Heart left ventricle (tissue), 13 donors: Measurements from ENCODE around the gene PJA1.

Source experiments
- POLR2A ChIP-seq, 2 donors: fragments of 450-650 bp; IDR thresholded peaks; one replicate each; pipeline ENCODE4 v1.6.1; 2017; ENCODE audit warnings: antibody characterized with exemption in 2 of 2, mild to moderate bottlenecking in 2 of 2, moderate library complexity in 2 of 2
- TF ChIP-seq, protein P1 (sequence below), 12 donors: fragments of 200-600 bp; sonication (generic) in 4 of 12; IDR thresholded peaks; one replicate each; pipeline versions ENCODE4 v1.5.0 to v1.8.0; 2018 to 2022; ENCODE audit warnings: antibody characterized with exemption in 12 of 12, mild to moderate bottlenecking in 5 of 12
- donor health status: ischemic (EF 13 %, LVEDD 7.1; RV severe dilation, severe dysfunction).
- donor health status: DM: no; HTN: yes; CAD: no.
- donor health status: DM: no; HTN: no; CAD: no.
- donor health status: ischemic (EF 25% LVEDD 6.9; RV normal size, moderate dysfunction).
- donor health status: ischemic (EF 25% LVEDD 5.7; RV mildly dilated, moderate dysfunction).
- donor health status: ischemic (EF 35%, LVEDD 5.7; RV mildly dilated, moderate dysfunction).
- donor health status: nonischemic (EF 11% LVEDD 7.7; RV severe dilation, severe dysfunction).
- donor health status: DM: yes; HTN: yes; CAD: no.
- donor health status: PGD.
- donor health status: ischemic (EF 29% LVEDD 5.4; RV normal size, mild dysfunction).
- donor health status: nonischemic (EF 23%, LVEDD 6.1; RV moderate dilation, normal function).

DNA sequence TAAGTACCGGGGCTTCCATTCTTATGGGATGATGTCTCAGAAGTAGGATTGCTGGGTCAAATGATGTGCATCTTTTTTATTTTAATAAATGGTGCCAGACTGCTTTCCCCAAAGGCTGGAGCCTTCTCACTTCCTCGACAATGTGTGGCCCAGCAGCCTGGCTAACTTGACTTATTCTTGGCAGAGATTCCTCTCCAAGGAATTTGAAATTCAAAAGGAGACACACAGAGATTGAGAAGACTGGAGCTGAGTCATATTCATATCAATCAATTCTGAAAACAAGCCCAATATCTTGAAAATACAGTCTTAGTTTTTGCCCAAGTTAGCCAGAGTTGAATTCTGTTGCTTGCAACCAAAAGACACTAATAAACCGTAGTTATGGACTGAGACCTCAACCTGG is 10.8 kb upstream of the PJA1 start:
- TF ChIP-seq, protein P1, sequence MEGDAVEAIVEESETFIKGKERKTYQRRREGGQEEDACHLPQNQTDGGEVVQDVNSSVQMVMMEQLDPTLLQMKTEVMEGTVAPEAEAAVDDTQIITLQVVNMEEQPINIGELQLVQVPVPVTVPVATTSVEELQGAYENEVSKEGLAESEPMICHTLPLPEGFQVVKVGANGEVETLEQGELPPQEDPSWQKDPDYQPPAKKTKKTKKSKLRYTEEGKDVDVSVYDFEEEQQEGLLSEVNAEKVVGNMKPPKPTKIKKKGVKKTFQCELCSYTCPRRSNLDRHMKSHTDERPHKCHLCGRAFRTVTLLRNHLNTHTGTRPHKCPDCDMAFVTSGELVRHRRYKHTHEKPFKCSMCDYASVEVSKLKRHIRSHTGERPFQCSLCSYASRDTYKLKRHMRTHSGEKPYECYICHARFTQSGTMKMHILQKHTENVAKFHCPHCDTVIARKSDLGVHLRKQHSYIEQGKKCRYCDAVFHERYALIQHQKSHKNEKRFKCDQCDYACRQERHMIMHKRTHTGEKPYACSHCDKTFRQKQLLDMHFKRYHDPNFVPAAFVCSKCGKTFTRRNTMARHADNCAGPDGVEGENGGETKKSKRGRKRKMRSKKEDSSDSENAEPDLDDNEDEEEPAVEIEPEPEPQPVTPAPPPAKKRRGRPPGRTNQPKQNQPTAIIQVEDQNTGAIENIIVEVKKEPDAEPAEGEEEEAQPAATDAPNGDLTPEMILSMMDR (IDR thresholded peaks at IDR 0.05) = no peak
- no peak for TF ChIP-seq POLR2A (IDR thresholded peaks at IDR 0.05)
